Karpas-422 (cell line): ENCODE data around the gene NFATC3. TPM values are rescaled to one million over a fixed set of nuclear protein-coding genes. Genes with fewer than 3 reads are reported as not detected.

ENCODE experiments used
- DNase-seq: peaks from one replicate; pipeline ENCODE4 v3.0.0-alpha.2; 2015
- H2AFZ ChIP-seq: fragments of 200-600 bp; sonication (generic); 2 replicates; pipeline ENCODE4 v1.6.1; 2014; ENCODE audit warnings: antibody characterized with exemption, low read length, mixed read lengths
- H3K27ac ChIP-seq: fragments of 200-600 bp; sonication (generic); 2 replicates; pipeline ENCODE4 v1.5.1; 2014; ENCODE audit warnings: mild to moderate bottlenecking, low read length, moderate library complexity
- H3K27me3 ChIP-seq: fragments of 200-600 bp; sonication (generic); 2 replicates; pipeline ENCODE4 v1.6.1; 2014; ENCODE audit warnings: low read length, mixed read lengths
- H3K36me3 ChIP-seq: fragments of 200-600 bp; sonication (generic); 2 replicates; pipeline ENCODE4 v1.6.1; 2014; ENCODE audit warnings: low read length, mixed read lengths; ENCODE audit not compliant: insufficient read depth
- H3K4me1 ChIP-seq: fragments of 200-600 bp; sonication (generic); 2 replicates; pipeline ENCODE4 v1.6.1; 2014; ENCODE audit warnings: mild to moderate bottlenecking, low read length, mixed read lengths
- H3K4me2 ChIP-seq: fragments of 200-600 bp; sonication (generic); 2 replicates; pipeline ENCODE4 v1.6.1; 2014; ENCODE audit warnings: low read length, low read depth, mild to moderate bottlenecking; ENCODE audit not compliant: poor library complexity, severe bottlenecking
- H3K4me3 ChIP-seq: fragments of 200-600 bp; sonication (generic); 2 replicates; pipeline ENCODE4 v1.5.1; 2014; ENCODE audit warnings: mild to moderate bottlenecking, antibody characterized with exemption, low read length, mixed read lengths
- H3K79me2 ChIP-seq: fragments of 200-600 bp; sonication (generic); 2 replicates; pipeline ENCODE4 v1.6.1; 2014; ENCODE audit warnings: mild to moderate bottlenecking, low read length, mixed read lengths
- H3K9ac ChIP-seq: fragments of 200-600 bp; sonication (generic); 2 replicates; pipeline ENCODE4 v1.6.0; 2014; ENCODE audit warnings: low read length
- H3K9me2 ChIP-seq: fragments of 200-600 bp; sonication (generic), shearing (Covaris generic); replicated peaks from 2 replicates; pipeline ENCODE4 v1.6.0; 2014; ENCODE audit warnings: mild to moderate bottlenecking, low read length, moderate library complexity; ENCODE audit not compliant: insufficient read depth
- H3K9me3 ChIP-seq: fragments of 300-700, 200-600 bp; sonication (generic); 2 replicates; pipeline ENCODE4 v1.6.1; 2014; ENCODE audit warnings: low read length, mixed read lengths
- H4K20me1 ChIP-seq: fragments of 200-600 bp; sonication (generic); 2 replicates; pipeline ENCODE4 v1.6.1; 2014; ENCODE audit warnings: mild to moderate bottlenecking, antibody characterized with exemption, low read length, low read depth; ENCODE audit not compliant: insufficient read depth
- total RNA-seq: library from RNA; depleted of rRNA; stranded (reverse); fragments of >200 nt; shearing (Covaris generic); gene quantifications from 2 replicates; pipeline ENCODE4 v1.2.3, GENCODE V29; 2014; ENCODE audit warnings: low replicate concordance; rRNA removed

Gene NFATC3
- total RNA-seq, result 39.1 and 72.3 TPM in 2 replicates

- DNase-seq, result peak; percentile 99
- H3K9me2 ChIP-seq, result no peaks in the 10 kb centered on the region
- H3K27ac ChIP-seq, result peak within 1 kb of the TSS; percentile 93
- H3K36me3 ChIP-seq, result no peaks in the 10 kb centered on the region
- H2AFZ ChIP-seq, result peak within 1 kb of the TSS; percentile 90; the same call in 1 of the 2 replicates
- no peaks in the 10 kb centered on the region for H3K27me3 ChIP-seq
- H4K20me1 ChIP-seq, result peaks cover 19% of the 10 kb centered on the region
- peaks cover 47% of the 10 kb centered on the region for H3K79me2 ChIP-seq
- H3K9ac ChIP-seq, result peak within 1 kb of the TSS; percentile 96
- H3K4me3 ChIP-seq, result peak within 1 kb of the TSS; percentile 96
- H3K9me3 ChIP-seq, result no peaks in the 10 kb centered on the region
- peak within 1 kb of the TSS; percentile 94 for H3K4me2 ChIP-seq
- H3K4me1 ChIP-seq, result peaks cover 72% of the 10 kb centered on the region
Observed at GRCh38 chr16:68085259-68086071, at the start of gene NFATC3. Gene NFATC3 (plus strand): TSS chr16:68085370. CDS start chr16:68085682, 312 bp downstream.

GRCh38 chr16:68037841-68038597, 47.2 kb upstream of the NFATC3 start:
- Histone ChIP-seq H4K20me1 (no peaks in the 10 kb centered on the region), H3K4me1 (peaks cover 50% of the 10 kb centered on the region), H3K36me3 (peaks cover 9% of the 10 kb centered on the region; the same call in 1 of the 2 replicates), H3K9me2 (no peaks in the 10 kb centered on the region), H3K4me2 (peak overlapping the region; percentile 76), H3K27ac (peak overlapping the region; percentile 97), H3K27me3 (no peaks in the 10 kb centered on the region), H3K4me3 (peak overlapping the region; percentile 56), H2AFZ (no peak overlapping the region), H3K9ac (peak overlapping the region; percentile 64), H3K79me2 (peaks cover 17% of the 10 kb centered on the region), H3K9me3 (no peaks in the 10 kb centered on the region)
- DNase-seq, result peak; percentile 89

- H3K27me3 ChIP-seq, result no peaks in the 10 kb centered on the region
- H3K9ac ChIP-seq, result no peak overlapping the region
- peaks cover 36% of the 10 kb centered on the region for H3K79me2 ChIP-seq
- no peak overlapping the region for H2AFZ ChIP-seq
- H3K9me3 ChIP-seq, result no peaks in the 10 kb centered on the region
- peaks cover 44% of the 10 kb centered on the region for H3K4me1 ChIP-seq
- H3K27ac ChIP-seq, result peak overlapping the region; percentile 97
- peak; percentile 95 for DNase-seq
- H3K4me3 ChIP-seq, result no peak overlapping the region
- peaks cover 9% of the 10 kb centered on the region; the same call in 1 of the 2 replicates for H3K36me3 ChIP-seq
- no peaks in the 10 kb centered on the region for H3K9me2 ChIP-seq
- H4K20me1 ChIP-seq, result no peaks in the 10 kb centered on the region
- H3K4me2 ChIP-seq, result no peak overlapping the region
Observed at GRCh38 chr16:68040506-68041288, 44.5 kb upstream of the NFATC3 start.

GRCh38 chr16:68041783-68042182, 43.4 kb upstream of the NFATC3 start:
- no peaks in the 10 kb centered on the region for H3K9me2 ChIP-seq
- H3K4me1 ChIP-seq, result peaks cover 42% of the 10 kb centered on the region
- H4K20me1 ChIP-seq, result no peaks in the 10 kb centered on the region
- H3K9ac ChIP-seq, result no peak overlapping the region
- no peak overlapping the region for H3K4me2 ChIP-seq
- H3K79me2 ChIP-seq, result peaks cover 44% of the 10 kb centered on the region
- no peaks in the 10 kb centered on the region for H3K27me3 ChIP-seq
- DNase-seq, result no peak
- no peak overlapping the region for H3K4me3 ChIP-seq
- no peak overlapping the region for H2AFZ ChIP-seq
- H3K9me3 ChIP-seq, result no peaks in the 10 kb centered on the region
- no peak overlapping the region for H3K27ac ChIP-seq
- H3K36me3 ChIP-seq, result peaks cover 9% of the 10 kb centered on the region; the same call in 1 of the 2 replicates

GRCh38 chr16:68046106-68046505, 39.1 kb upstream of the NFATC3 start:
- no peak overlapping the region for H3K4me2 ChIP-seq
- peaks cover 4% of the 10 kb centered on the region for H4K20me1 ChIP-seq
- H3K79me2 ChIP-seq, result peaks cover 62% of the 10 kb centered on the region

GRCh38 chr16:68047987-68048386, 37.2 kb upstream of the NFATC3 start:
- H3K27me3 ChIP-seq, result no peaks in the 10 kb centered on the region
- H3K4me1 ChIP-seq, result peaks cover 19% of the 10 kb centered on the region
- no peak overlapping the region for H3K9ac ChIP-seq
- H3K4me2 ChIP-seq, result no peak overlapping the region
- H3K27ac ChIP-seq, result no peak overlapping the region
- H3K9me2 ChIP-seq, result no peaks in the 10 kb centered on the region
- peaks cover 13% of the 10 kb centered on the region; the same call in 1 of the 2 replicates for H3K36me3 ChIP-seq
- DNase-seq, result no peak
- H3K79me2 ChIP-seq, result peaks cover 48% of the 10 kb centered on the region
- H2AFZ ChIP-seq, result no peak overlapping the region
- no peaks in the 10 kb centered on the region for H3K9me3 ChIP-seq
- no peak overlapping the region for H3K4me3 ChIP-seq
- H4K20me1 ChIP-seq, result peaks cover 4% of the 10 kb centered on the region

More at GRCh38 chr16:68046106-68046505, 39.1 kb upstream of the NFATC3 start:
- H3K27ac ChIP-seq, result no peak overlapping the region
- no peak overlapping the region for H3K4me3 ChIP-seq
- no peaks in the 10 kb centered on the region for H3K9me2 ChIP-seq
- no peaks in the 10 kb centered on the region for H3K27me3 ChIP-seq
- H3K36me3 ChIP-seq, result peaks cover 13% of the 10 kb centered on the region; the same call in 1 of the 2 replicates
- no peak overlapping the region for H3K9ac ChIP-seq
- no peak for DNase-seq
- no peak overlapping the region for H2AFZ ChIP-seq
- peaks cover 19% of the 10 kb centered on the region for H3K4me1 ChIP-seq
- H3K9me3 ChIP-seq, result no peaks in the 10 kb centered on the region

- Histone ChIP-seq H3K4me3 (no peak overlapping the region), H3K27ac (0 out of 2 replicates have a peak overlapping the region, but pooled peaks have one; percentile 3), H3K79me2 (peaks cover 36% of the 10 kb centered on the region), H3K36me3 (peaks cover 13% of the 10 kb centered on the region; the same call in 1 of the 2 replicates), H4K20me1 (peaks cover 4% of the 10 kb centered on the region), H3K27me3 (no peaks in the 10 kb centered on the region), H3K4me1 (peaks cover 19% of the 10 kb centered on the region), H2AFZ (no peak overlapping the region), H3K9me3 (no peaks in the 10 kb centered on the region), H3K9ac (peak overlapping the region; percentile 16; the same call in 1 of the 2 replicates), H3K4me2 (no peak overlapping the region), H3K9me2 (no peaks in the 10 kb centered on the region)
- peak; percentile 73 for DNase-seq
Observed at GRCh38 chr16:68049449-68049848, 35.7 kb upstream of the NFATC3 start.
